ENCODE data around the gene PLAC8L1.
A peak's percentile ranks its signal among the peaks of the same experiment; 100 is the strongest.
"Not testable (repeated sequence)": the region's sequence is repeated elsewhere in the genome, so short reads cannot be mapped to it uniquely, and the experiment has no call there.

Gene PLAC8L1

GRCh38 chr5:146105477-146105876 is at the start of gene PLAC8L1:
TSS of gene PLAC8L1 (minus strand) at chr5:146105577. CDS start at chr5:146104311, 1,266 bp downstream.
- DNase-seq, result no peak

GRCh38 chr5:146151970-146152369 is 46.6 kb upstream of the PLAC8L1 start:
- peak; percentile 6 for DNase-seq

GRCh38 chr5:146137967-146138403 is 32.6 kb upstream of the PLAC8L1 start:
- no peak for DNase-seq

- DNase-seq, result peak; percentile 23
Observed at GRCh38 chr5:146130440-146131045, 25.2 kb upstream of the PLAC8L1 start.

GRCh38 chr5:146126068-146126467 is 20.7 kb upstream of the PLAC8L1 start:
- no peak for DNase-seq

GRCh38 chr5:146124580-146124979 is 19.2 kb upstream of the PLAC8L1 start:
- DNase-seq, result no peak

GRCh38 chr5:146121451-146121850 is 16.1 kb upstream of the PLAC8L1 start:
- DNase-seq, result not testable (repeated sequence)

GRCh38 chr5:146118322-146118721 is 12.9 kb upstream of the PLAC8L1 start:
- DNase-seq, result no peak

- not testable (repeated sequence) for DNase-seq
Observed at GRCh38 chr5:146117216-146117615, 11.8 kb upstream of the PLAC8L1 start.

- no peak for DNase-seq
Observed at GRCh38 chr5:146116361-146116760, 11.0 kb upstream of the PLAC8L1 start.

- no peak for DNase-seq
Observed at GRCh38 chr5:146112476-146112875, 7.1 kb upstream of the PLAC8L1 start.

- no peak for DNase-seq
Observed at GRCh38 chr5:146111409-146111808, 6.0 kb upstream of the PLAC8L1 start.

GRCh38 chr5:146109379-146109778 is 4.0 kb upstream of the PLAC8L1 start:
- no peak for DNase-seq

GRCh38 chr5:146108870-146109269 is 3.5 kb upstream of the PLAC8L1 start:
- DNase-seq, result not testable (repeated sequence)

- no peak for DNase-seq
Observed at GRCh38 chr5:146107901-146108300, 2.5 kb upstream of the PLAC8L1 start.

GRCh38 chr5:146103594-146103993 is 1.8 kb downstream of the PLAC8L1 start:
- DNase-seq, result no peak

- no peak for DNase-seq
Observed at GRCh38 chr5:146101646-146102045, 3.7 kb downstream of the PLAC8L1 start.

GRCh38 chr5:146098047-146098446 is 7.3 kb downstream of the PLAC8L1 start:
- no peak for DNase-seq

GRCh38 chr5:146091881-146092280 is 13.5 kb downstream of the PLAC8L1 start:
- DNase-seq, result no peak

- no peak for DNase-seq
Observed at GRCh38 chr5:146089287-146089686, 16.1 kb downstream of the PLAC8L1 start.

GRCh38 chr5:146088098-146088497 is 17.3 kb downstream of the PLAC8L1 start:
- no peak for DNase-seq

GRCh38 chr5:146084376-146084775 is 21.0 kb downstream of the PLAC8L1 start:
- no peak for DNase-seq

- DNase-seq, result peak; percentile 64
Observed at GRCh38 chr5:146082798-146083197, 22.6 kb downstream of the PLAC8L1 start.

- no peak for DNase-seq
Observed at GRCh38 chr5:146081556-146081955, 23.8 kb downstream of the PLAC8L1 start.

- peak; percentile 70 for DNase-seq
Observed at GRCh38 chr5:146079695-146080373, 25.5 kb downstream of the PLAC8L1 start.

Data from activated CD4-positive, alpha-beta T cell treated with anti-CD3 and anti-CD28 coated beads, Interleukin-10, Interleukin-2, amounts not matched to agents 100 ng/mL and 50 ng/mL, durations not matched to agents 16 hours and 8 hours (primary cell).